GM19035 (cell line): ENCODE results near the gene FREY1.

Experiments
- ATAC-seq: cut with Tn5 transposase; IDR thresholded peaks from one replicate; pipeline ENCODE4 v1.9.1; 2021; ENCODE audit not compliant: unreplicated experiment

FREY1 gene, protein sequence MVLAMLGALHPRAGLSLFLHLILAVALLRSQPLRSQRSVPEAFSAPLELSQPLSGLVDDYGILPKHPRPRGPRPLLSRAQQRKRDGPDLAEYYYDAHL

DNA sequence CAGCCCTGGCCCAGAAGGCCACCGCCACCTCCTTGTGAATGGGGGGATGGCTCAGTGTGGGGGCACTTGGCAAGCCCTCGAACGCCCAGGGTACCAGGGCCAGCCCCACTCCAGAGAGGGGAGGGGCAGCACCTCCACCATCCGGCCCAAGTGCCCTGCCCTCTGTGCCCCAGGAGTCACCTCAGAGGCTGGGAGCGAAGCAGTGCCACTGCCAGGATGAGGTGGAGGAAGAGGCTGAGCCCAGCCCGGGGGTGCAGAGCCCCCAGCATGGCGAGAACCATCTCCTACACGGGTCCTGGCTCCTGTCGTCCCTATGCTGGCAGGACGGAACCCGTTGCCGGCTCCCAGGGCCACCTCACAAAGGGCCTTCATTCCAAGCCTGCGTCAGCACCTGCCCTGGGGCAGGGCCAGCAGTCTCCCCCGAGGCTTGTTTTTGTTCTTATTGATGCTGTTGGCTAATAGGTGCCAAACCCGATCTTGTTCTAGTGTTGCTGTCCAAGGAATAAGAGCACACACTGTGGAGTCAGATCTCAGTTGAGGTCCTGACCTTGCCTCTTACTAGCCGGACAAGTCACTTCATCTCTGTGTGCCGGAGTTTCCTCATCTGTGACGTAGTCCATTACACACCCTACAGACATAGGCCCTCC is at the start of gene FREY1:
Gene FREY1, minus strand, starts transcription at position 307 of the 647 bp plus-strand sequence. Its CDS starts 26 bp downstream, at position 281.
- ATAC-seq: no peak

DNA sequence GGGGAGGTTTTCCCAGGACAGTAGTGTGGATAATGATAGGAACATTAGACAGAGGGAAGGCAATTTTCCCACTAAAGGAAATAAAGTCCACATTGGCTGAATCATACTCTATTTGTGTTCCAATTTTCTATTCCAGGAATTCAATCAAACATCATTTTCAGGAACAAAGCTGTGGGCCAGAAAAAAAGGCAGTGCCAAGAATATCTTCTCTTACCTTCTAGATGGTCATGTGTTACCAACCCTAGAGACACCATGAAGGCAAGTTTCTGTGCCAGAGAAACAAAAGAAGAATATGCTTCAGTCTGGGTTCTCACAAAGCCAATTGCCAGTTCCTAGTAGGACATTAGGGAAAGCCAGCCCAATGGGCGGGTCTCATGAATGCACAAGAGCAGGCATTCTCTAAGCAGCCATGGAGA is 42.9 kb upstream of the FREY1 start:
- ATAC-seq: no peak

DNA sequence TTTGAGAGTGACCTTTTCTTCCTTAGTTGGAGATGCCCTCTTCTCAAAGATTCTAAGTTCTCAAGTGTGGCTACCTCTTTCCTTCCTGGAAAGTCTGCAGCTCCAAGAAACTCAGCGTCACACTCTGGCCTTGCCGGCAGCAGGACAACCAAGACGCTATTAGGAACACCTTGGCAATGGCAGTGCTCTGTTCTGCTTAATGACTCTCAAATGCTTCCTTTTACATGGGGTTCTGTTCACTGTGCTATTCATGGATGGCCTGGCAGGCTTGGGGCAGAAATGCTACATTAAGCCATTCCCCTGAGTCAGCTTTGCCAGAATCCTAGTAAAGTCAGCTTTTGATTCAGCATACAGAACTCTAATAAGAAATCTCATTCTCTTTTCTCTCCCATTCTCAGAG is 41.3 kb upstream of the FREY1 start:
- ATAC-seq: no peak

DNA sequence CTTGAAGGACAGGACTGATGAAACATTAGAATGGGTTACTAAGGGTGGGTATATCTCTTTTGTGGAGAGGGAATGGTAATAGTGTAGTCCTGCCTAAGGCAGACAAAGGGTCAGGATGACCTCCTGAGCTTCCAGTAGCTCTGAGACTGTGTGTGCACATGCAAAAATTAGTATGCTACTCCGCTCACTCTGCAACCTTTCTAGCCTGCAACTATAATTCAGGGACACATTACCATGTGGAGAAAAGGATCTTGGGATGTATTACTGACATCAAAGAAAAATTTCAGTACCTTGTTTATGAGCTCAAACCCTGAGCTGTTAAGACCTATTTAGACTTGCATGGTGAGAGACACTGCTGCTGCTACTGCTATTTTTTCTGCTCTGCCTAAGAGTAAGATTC is 40.8 kb upstream of the FREY1 start:
- no peak for ATAC-seq

DNA sequence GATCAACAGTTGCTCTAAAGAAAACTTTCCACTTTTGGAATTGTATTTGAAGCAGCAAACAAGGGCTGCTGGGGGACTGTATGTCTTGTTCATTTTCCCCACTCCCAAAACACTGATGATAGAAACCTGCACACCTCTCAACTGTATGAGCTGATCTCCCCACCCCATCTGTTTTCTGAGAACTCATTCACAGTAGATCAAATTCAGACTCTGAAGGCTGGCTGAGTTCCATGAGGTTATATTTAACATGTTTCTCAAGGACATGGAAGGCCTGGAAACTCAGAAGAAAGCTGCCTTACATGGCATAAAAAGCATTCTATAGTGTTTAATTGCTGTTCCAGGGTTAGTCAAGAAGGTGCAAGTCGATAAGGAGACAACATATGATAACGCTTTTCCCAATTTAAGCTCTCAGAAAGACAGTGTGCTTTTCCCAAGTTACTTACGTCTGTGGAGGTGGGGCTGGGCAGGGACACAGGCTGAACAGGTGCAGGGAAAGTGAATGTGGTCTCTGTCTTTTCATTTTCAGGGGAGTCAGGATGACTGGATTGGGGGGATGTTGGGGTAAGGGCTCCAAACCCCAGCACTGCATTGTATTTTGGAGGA is 38.4 kb upstream of the FREY1 start:
- ATAC-seq: no peak

DNA sequence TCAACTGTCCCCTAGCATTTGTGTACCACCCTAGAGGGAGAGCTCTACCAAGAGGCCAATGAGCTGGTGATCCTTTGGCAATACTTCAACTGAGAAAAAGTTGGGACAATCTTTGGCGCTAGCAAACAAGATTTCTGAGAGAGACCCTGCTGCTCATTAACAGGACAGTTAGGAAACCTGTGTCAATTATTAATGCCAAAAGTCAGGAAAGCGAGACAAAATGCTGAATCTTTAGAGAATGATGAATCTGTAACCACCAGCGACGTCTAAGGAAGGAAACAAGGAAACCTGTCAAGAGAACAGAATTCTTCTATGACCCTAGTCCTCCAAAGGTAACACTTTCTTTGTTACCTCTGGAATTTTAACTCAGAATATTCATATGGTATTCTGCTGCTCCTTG is 35.3 kb upstream of the FREY1 start:
- ATAC-seq: no peak

DNA sequence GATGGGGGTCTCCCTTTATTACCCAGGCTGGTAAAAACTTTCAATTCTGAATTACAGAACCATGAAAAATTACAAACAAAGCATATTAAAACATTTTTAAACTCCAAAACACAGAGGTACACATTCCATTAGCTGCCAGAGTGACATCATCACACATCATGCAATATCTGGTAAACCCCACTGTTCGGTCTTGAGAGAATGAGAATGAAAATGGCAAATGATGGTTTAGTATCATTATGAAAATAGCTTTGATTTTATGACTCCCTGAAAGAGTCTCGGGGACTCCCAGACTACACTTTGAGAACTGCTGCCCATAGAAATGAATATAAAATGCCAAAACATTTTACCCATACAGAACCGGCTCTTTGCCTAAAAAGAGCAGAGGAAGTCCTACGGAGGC is 34.2 kb upstream of the FREY1 start:
- ATAC-seq: no peak

DNA sequence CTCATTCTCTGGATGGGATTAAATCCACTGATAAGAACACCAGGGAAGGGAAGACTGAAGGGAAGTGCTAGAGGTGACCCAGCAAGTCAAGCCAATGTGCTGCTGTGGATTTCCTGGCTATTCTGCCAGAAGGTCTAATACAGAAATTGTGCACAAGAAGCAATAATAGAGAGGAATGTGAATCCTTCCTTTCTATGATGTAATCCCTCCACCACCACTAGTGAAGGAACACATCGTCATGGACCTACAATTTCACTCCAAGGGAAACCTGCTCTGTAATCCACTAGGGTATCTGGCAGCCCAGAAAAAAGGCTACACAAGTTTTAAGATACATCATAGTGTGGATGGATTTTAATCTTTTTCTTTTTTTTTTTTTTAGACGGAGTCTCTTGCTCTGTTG is 32.8 kb upstream of the FREY1 start:
- no peak for ATAC-seq

DNA sequence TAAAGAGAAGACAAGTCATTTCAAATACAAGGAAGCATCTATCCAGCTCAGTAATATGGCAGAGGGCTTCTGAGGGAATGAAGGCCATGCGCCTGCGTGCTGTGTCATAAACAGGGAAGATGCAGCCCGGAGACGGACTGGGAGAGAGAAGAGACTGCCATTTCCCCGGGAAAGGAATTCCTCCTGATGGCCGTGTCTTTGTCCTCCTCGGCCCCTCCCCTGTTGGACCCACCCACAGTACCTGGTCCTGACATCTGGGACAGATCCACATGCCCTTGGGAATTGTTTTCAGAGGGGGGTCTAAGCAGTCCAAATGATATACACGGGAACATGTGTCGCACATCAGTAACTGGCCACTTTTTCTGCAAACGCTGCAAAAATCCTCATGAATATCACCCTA is 30.8 kb upstream of the FREY1 start:
- no peak for ATAC-seq

DNA sequence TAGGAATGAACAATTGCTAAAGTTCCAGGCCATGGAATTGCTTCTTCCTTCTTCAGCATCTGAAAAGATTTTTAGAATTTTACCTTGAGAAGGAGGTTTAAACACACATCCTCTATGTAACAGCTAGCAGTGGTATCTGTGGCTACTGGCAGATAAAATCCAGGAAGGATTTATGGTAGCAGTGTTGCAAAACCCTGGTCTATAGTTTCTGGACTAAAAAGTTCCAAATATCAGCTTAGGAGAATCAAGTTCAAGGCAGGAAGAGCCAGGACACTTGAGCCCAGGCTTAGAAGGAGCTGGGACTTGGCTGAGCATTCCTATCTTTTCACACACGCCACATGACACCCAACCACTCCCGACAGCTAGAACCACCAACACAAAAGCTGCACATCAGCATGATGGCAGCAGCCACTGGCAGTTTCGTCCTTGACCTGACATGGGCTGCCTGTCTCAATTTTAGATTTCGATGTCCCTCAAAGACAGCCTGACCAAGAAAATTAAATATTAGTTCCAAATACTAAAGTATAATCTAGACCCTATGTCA is 29.5 kb upstream of the FREY1 start:
- ATAC-seq: no peak

DNA sequence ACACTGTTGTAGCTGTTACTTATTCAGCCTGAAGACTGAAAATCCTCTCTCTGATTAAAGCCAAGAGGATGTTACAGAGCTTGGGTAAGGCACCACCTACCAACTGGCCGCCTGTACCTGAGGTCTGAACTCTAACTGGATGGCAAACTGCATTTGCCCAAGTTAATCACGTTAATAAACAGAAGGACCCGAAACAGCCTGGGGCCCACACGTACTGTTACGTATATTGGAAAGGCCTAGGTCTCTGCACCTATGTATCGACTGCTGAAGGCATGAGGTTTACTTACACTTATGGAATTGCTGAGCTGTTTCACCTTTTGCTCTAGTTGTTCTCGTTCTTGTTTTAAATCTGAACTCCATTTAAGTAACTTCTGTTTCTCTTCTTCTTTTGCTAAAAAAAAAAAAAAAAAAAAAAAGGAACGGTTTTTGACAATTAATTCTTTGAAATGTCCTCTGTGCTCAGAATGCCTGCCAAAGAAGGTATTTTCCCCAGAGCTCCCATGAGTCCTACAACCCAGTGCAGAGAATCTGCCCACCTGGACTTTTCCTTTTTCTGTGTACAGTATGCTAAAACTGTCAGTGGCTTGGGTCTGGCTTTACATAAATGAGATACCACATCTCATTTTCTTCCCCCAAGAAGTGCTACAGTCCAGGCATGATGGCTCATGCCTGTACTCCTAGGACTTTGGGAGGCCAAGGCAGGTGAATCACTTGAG is 28.4 kb upstream of the FREY1 start:
- ATAC-seq: no peak

DNA sequence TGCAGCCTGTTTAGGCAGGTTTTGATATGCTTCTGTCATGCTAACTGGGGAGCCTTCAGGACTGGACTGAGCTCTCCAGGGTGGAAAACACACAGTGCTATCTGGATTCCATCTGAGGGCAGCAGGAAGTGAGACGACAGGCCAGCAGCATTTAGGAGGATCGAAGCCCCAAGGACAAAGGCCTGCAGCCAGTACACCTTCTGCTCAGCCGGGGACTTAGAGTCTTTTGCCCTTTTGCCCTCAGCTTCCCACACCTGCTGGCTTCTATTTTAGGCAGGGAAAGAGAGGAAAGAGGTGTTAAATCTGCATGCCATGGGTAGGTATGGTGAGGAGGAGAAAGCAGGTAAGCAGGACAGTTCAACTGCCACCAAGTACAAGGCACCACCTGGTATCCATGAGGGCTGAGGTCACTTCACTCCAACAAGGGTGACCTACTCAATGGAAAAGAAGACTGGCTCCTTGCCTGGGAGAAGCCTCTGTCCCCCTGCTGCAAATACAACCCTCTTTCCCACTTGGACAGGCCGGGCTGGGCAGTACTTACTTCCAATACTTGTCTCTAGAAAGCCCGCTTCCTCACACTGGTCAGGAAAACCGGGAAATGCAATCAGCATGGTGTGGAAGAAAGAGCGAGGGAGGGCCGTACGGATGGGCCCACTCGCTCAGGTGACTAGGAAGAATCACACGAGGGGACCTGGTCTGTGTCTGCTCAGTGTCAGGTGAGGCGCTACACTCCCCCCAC is 27.7 kb upstream of the FREY1 start:
- ATAC-seq: no peak

DNA sequence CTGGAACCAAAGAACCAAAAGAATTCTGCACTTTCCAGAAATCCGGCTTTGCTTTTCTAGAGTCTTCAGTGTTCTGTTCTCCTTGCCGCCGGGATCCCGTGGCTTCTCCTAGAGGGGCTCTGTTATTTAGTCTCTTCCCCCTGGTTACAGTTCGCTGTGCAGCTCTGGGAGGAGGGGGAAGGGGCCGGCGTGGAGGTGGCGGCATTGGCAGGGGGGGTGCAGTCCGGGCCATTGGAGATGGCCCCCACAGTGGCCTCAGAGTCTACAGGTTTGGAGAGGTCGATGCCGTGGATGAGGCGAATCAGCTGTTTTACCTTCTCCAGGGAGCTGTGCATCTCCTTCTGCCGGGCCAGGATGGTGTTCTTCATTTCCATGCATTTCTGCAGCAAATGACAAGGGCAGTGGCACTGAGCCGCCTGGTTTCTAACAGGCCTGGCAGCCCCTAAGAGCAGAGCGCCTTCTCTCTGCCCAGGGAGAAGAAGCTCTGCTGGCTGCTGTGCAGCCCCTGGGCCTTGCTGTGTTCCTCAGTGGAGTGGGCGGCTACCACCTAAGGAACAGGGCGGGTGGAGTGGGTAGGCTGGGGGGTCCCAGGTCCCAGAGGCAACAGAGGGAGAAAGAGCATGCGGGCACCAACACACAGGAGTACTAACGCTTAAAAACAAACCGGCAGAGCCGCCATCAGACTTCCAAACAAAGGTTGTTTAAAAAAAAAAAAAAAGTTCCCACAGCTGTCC is 26.9 kb upstream of the FREY1 start:
- ATAC-seq: no peak

DNA sequence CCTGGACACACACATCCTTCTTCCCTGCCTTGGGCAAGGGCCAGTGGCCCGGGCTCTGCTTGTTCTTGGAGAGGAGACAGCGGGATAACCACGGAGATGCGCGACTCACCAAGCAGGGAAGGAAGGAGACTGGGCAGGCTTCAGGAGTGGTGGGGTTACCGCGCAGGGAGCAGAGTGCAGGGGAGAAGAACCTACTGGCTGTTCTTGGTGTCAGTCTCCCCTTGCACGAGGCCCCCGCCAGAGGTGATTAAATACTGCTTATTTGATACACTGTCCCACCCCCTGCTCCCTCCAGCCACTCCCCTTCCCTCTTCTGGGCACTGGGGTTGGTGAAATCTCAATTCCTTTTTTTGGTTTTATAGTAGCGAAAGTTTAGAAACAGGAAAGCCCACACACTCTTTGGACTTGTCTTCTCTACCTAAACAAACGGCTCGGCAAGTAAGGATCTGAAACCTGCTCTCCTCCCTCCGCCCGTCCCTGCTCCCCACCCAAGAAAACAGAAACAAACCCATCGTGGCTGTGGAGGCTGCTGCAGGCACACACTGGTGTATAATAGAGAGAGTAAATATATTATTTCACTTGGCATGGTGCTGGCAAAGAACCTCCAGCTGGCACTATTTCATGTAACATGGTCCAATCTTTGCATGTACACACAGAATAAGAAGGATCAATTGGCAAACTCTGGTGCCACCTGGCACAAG is 26.2 kb upstream of the FREY1 start:
- no peak for ATAC-seq

DNA sequence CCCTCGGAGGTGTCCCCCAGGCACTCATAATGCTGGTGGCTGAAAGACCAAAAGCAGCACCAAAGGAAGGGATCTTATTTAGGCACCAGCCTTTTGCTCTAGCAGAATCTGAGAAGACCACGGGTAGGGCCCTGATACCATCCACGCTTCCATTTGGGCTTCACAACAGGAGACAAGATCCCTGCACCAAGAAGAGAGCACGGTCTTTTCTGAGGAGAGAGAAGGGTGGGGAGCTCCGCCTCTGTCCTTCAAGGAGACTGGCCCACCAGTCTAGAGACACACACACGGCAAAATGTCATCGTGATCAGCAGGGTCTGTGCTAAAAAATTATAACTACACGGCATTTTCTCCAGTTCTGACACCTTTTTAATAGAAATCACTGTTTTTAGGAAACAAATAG is 25.1 kb upstream of the FREY1 start:
- ATAC-seq: no peak

DNA sequence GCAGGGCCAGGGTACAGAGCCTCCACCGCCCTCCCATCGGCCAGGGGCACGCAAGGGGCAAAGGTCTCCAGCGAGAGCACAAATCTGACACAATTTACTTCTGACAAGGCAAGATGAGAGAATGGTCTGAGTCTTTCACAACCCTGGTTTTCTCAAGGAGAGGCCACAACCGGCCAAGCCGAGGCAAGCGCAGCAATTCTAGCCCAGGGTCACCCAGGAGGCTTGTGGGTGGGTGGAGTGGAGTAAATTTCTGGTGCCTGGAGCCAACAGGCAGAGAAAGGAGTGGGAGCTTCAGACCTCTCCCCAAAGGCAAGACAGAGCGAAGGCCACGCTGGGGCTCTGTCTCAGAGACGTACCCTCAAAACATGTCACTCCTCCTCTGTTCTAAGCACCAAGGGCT is 24.7 kb upstream of the FREY1 start:
- no peak for ATAC-seq

DNA sequence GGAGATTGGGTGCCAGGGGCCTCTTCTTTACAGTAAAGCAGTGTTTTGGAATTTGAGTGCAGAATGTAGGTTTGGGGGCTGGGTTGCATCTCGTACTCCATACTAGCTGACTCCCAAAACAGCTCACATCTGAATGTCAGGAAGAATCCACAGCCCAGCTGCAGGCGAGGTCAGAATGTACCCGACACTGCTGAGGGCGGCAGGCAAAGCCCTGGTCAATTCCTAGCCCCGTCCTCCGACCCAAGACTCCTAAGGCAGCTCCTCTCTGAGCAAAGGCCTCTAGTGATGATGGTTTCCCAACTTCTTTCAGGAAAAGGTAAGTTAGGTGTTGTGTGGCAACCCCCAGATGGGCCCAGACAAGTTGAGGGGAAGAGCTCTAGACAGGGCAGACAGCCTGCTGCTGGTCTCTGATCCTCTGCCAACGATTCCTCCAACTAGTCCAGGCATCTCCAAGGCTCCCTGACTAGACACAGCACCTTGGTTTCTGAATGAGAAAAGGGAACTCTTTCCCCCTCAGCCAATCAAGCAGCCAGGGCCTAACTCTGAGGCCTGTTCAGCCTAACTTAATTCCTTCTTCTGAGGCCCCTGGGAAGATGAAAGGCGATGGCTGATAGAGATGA is 24.0 kb upstream of the FREY1 start:
- no peak for ATAC-seq

DNA sequence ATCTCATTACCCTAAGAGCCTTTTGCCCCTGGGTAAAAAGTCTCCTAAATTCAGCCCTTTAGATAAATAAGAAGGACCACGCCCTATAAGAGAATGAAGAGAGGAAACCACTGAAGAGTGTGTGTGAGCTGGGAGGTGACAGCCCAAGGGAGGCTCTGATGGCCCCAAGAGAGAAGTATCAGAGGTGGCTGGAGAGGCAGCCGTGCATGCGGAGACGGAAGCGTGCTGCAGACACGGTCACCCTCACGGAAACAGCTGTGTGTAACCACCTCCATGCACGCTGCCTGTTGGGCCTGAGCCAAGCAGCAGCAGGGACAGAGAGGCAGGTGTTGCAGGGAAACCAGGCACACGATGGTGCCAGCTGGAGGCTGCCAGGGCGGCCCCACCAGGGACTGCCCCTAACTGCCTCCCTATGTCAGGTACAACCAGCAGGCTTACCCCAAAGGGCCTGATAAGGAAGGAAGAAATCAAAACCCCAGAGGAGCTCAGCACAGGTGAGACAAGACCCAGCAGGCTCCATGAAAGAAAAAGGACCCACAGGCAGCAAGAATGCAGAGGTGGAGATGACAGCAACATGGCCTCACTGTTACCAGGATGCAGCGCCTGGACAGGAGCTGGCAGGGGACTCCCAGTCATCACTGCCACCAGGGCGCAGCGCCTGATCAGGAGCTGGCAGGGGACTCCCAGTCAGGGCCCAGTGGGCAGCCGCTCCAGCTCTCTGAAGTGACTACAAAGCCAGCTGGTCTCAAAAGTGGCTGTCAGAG is 23.1 kb upstream of the FREY1 start:
- ATAC-seq: peak; percentile 95
